ENCODE data around the gene PAX3. TPM values are rescaled to one million over a fixed set of nuclear protein-coding genes. Genes with fewer than 3 reads are reported as not detected.

Gene PAX3
- total RNA-seq, 1 experiment from 2014 or later: not detected

GRCh38 chr2:222290736-222291484 lies 7.9 kb downstream of the PAX3 start:
- Histone ChIP-seq H3K27me3 (ENCODE audit: insufficient read depth, low read depth) (peaks cover 99% of the 10 kb centered on the region), H3K9me2 (ENCODE audit: insufficient read depth) (no peaks in the 10 kb centered on the region), H3K27ac (no peak overlapping the region), H3K4me2 (no peak overlapping the region), H2AFZ (no peak overlapping the region), H3K9me3 (ENCODE audit: insufficient read depth, low read depth) (no peaks in the 10 kb centered on the region), H3K4me3 (no peak overlapping the region), H3K79me2 (ENCODE audit: low read depth) (no peaks in the 10 kb centered on the region), H3K4me1 (replicated peaks; ENCODE audit: insufficient read depth) (no peaks in the 10 kb centered on the region), H4K20me1 (ENCODE audit: insufficient read depth) (no peaks in the 10 kb centered on the region), H3K36me3 (ENCODE audit: low read depth) (no peaks in the 10 kb centered on the region), H3F3A (ENCODE audit: insufficient read depth, low read depth) (no peaks in the 10 kb centered on the region)
- BruUV-seq (replicated peaks): no TSS peak
- ChIA-PET CTCF (no interaction called here), POLR2A (ENCODE audit: unreplicated experiment) (interaction anchor here (0.6 kb wide), 1 partner anchor 1516 kb away, joined by 5 read pairs; no protein-coding TSS in a partner anchor)
- TF ChIP-seq CTCF (conservative IDR thresholded peaks at IDR 0.05) (no peak), EZH2 (IDR thresholded peaks at IDR 0.05; ENCODE audit: low read depth) (no peak)
- intact Hi-C loops (cut with micrococcal nuclease; ENCODE audit: unreplicated experiment): no loop called here
- no peak for DNase-seq

DNA sequence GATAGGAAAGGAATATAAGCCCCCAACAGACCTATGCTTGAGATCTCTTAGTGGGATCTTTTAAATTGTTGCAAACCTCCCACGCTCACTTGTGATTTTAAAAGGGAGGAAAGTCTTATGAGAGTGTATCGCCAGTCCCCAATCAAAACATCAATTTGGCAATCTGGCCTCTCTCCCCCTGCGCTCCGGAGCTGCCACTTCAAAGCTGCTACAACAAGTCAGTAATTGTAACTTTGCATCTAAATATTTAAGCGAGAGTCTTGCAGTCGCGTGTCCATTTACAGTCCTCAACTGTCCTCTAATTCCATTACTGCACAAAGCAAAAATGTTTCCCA lies 8.4 kb downstream of the PAX3 start:
- Histone ChIP-seq H4K20me1 (ENCODE audit: insufficient read depth) (no peaks in the 10 kb centered on the region), H3F3A (ENCODE audit: insufficient read depth, low read depth) (no peaks in the 10 kb centered on the region), H3K4me2 (no peak overlapping the region), H3K9me2 (ENCODE audit: insufficient read depth) (no peaks in the 10 kb centered on the region), H3K9me3 (ENCODE audit: insufficient read depth, low read depth) (no peaks in the 10 kb centered on the region), H3K79me2 (ENCODE audit: low read depth) (no peaks in the 10 kb centered on the region), H3K27me3 (ENCODE audit: insufficient read depth, low read depth) (peaks cover 99% of the 10 kb centered on the region), H3K36me3 (ENCODE audit: low read depth) (no peaks in the 10 kb centered on the region), H3K27ac (no peak overlapping the region), H3K4me1 (replicated peaks; ENCODE audit: insufficient read depth) (no peaks in the 10 kb centered on the region), H2AFZ (no peak overlapping the region), H3K4me3 (no peak overlapping the region)
- no peak for DNase-seq
- POLR2A ChIA-PET (ENCODE audit: unreplicated experiment): no interaction called here
- TF ChIP-seq CTCF (conservative IDR thresholded peaks at IDR 0.05): no peak
- CTCF ChIA-PET: no interaction called here
- intact Hi-C loops (cut with micrococcal nuclease; ENCODE audit: unreplicated experiment): no loop called here
- BruUV-seq (replicated peaks): no TSS peak

GRCh38 chr2:222289278-222290160 lies 9.3 kb downstream of the PAX3 start:
- no TSS peak for BruUV-seq (replicated peaks)
- H2AFZ ChIP-seq: no peak overlapping the region
- H4K20me1 ChIP-seq (ENCODE audit: insufficient read depth): no peaks in the 10 kb centered on the region
- no peak overlapping the region for H3K4me3 ChIP-seq
- H3K9me2 ChIP-seq (ENCODE audit: insufficient read depth): no peaks in the 10 kb centered on the region
- no peaks in the 10 kb centered on the region for H3K4me1 ChIP-seq (replicated peaks; ENCODE audit: insufficient read depth)
- peaks cover 100% of the 10 kb centered on the region for H3K27me3 ChIP-seq (ENCODE audit: insufficient read depth, low read depth)
- H3K79me2 ChIP-seq (ENCODE audit: low read depth): no peaks in the 10 kb centered on the region
- intact Hi-C loops (cut with micrococcal nuclease; ENCODE audit: unreplicated experiment): no loop called here
- no peaks in the 10 kb centered on the region for H3F3A ChIP-seq (ENCODE audit: insufficient read depth, low read depth)
- no peak overlapping the region for H3K4me2 ChIP-seq
- H3K36me3 ChIP-seq (ENCODE audit: low read depth): no peaks in the 10 kb centered on the region
- no peak for DNase-seq
- H3K9me3 ChIP-seq (ENCODE audit: insufficient read depth, low read depth): no peaks in the 10 kb centered on the region
- TF ChIP-seq EZH2 (IDR thresholded peaks at IDR 0.05; ENCODE audit: low read depth) (no peak), CTCF (conservative IDR thresholded peaks at IDR 0.05) (no peak)
- ChIA-PET POLR2A (ENCODE audit: unreplicated experiment) (no interaction called here), CTCF (no interaction called here)
- H3K27ac ChIP-seq: no peak overlapping the region
